GM12878 (cell line): ENCODE measurements around the gene KRT38. TPM values are rescaled to one million over a fixed set of nuclear protein-coding genes. Genes with fewer than 3 reads are reported as not detected.

Source experiments
- ATAC-seq: fragments of 200-7000 bp; cut with Tn5 transposase; 3 replicates; pipeline ENCODE4 v1.9.1; 2020; ENCODE audit warnings: mild to moderate bottlenecking, moderate library complexity
- BruUV-seq: library from RNA; stranded (reverse); fragments of 400-500 nt; replicated peaks from 2 replicates; lab custom pipeline; 2021; lab: Mats Ljungman, UMichigan
- CTCF ChIA-PET: fragments of 300-600 bp; sonication (Branson Sonifier 250); formaldehyde crosslinking; extraction: SDS; loops from one replicate; lab custom pipeline; 2021; ENCODE audit warnings: inconsistent platforms; lab: Yijun Ruan, JAX
- POLR2A ChIA-PET: fragments of 350-600 bp; formaldehyde crosslinking; extraction: SDS; loops from one replicate; lab custom pipeline; 2021; ENCODE audit warnings: inconsistent platforms; lab: Charles Lee
- RAD21 ChIA-PET: fragments of 300-600 bp; sonication (Branson Sonifier 250); formaldehyde crosslinking; loops from one replicate; lab custom pipeline; 2023; ENCODE audit warnings: antibody characterized with exemption; ENCODE audit not compliant: unreplicated experiment; lab: Charles Lee
- SMC1A ChIA-PET: fragments of 300-600 bp; sonication (Branson Sonifier 250); formaldehyde crosslinking; loops from one replicate; lab custom pipeline; 2023; ENCODE audit not compliant: unreplicated experiment, uncharacterized antibody; lab: Charles Lee
- DNase-seq: peaks from one replicate; pipeline ENCODE4 v3.0.0-alpha.2; 2011; ENCODE audit warnings: low read depth, low spot score
- FAIRE-seq: peaks from 3 replicates; lab custom pipeline; 2011; peaks lifted over from hg19 to GRCh38; lab: Jason Lieb, UNC
- H2AFZ ChIP-seq: 2 replicates; pipeline ENCODE4 v1.6.0; 2011; ENCODE audit warnings: low read depth, low read length, control low read depth; ENCODE audit not compliant: control insufficient read depth
- H3K27ac ChIP-seq: 2 replicates; pipeline ENCODE4 v1.5.1; 2011; ENCODE audit warnings: control low read depth; ENCODE audit not compliant: control insufficient read depth, insufficient read depth
- H3K27me3 ChIP-seq, 2 experiments: replicated peaks in 1 of 2; 2 replicates each; pipeline versions ENCODE4 v1.6.0 to v1.6.1; 2011; ENCODE audit warnings: low read length in 1 of 2; ENCODE audit not compliant: control insufficient read depth in 2 of 2, insufficient read depth in 2 of 2
- H3K36me3 ChIP-seq, 2 experiments: 2 replicates each; pipeline ENCODE4 v1.5.1; 2011; ENCODE audit warnings: low read length in 1 of 2; ENCODE audit not compliant: control insufficient read depth in 2 of 2, insufficient read depth in 2 of 2
- H3K4me1 ChIP-seq: 2 replicates; pipeline ENCODE4 v1.6.1; 2011; ENCODE audit warnings: mild to moderate bottlenecking, low read length, moderate library complexity, mixed read lengths; ENCODE audit not compliant: control insufficient read depth, insufficient read depth
- H3K4me2 ChIP-seq: 2 replicates; pipeline ENCODE4 v1.6.0; 2011; ENCODE audit warnings: control low read depth; ENCODE audit not compliant: control insufficient read depth, insufficient read depth
- H3K4me3 ChIP-seq: fragments of 200-600 bp; sonication (generic); 2 replicates; pipeline ENCODE4 v1.5.1; 2016
- H3K79me2 ChIP-seq: 2 replicates; pipeline ENCODE4 v1.6.0; 2011; ENCODE audit warnings: low read length; ENCODE audit not compliant: control insufficient read depth, insufficient read depth
- H3K9ac ChIP-seq: 2 replicates; pipeline ENCODE4 v1.8.0; 2011; ENCODE audit warnings: low read length, control low read depth, mixed read lengths; ENCODE audit not compliant: control insufficient read depth, insufficient read depth
- H3K9me3 ChIP-seq: replicated peaks from 3 replicates; pipeline ENCODE4 v1.5.1; 2011; ENCODE audit warnings: mild to moderate bottlenecking, low read length; ENCODE audit not compliant: control insufficient read depth, insufficient read depth
- H4K20me1 ChIP-seq: 2 replicates; pipeline ENCODE4 v1.6.0; 2011; ENCODE audit not compliant: control insufficient read depth, insufficient read depth
- JUND ChIP-seq: IDR thresholded peaks from 2 replicates; pipeline ENCODE4 v1.6.1; 2012; ENCODE audit warnings: low read depth, mild to moderate bottlenecking, low read length, improper control_type of control experiment, moderate library complexity
- KLF5 ChIP-seq: fragments of 450-650 bp; IDR thresholded peaks from 2 replicates; pipeline ENCODE4 v1.6.1; 2014; ENCODE audit warnings: mild to moderate bottlenecking; ENCODE audit not compliant: partially characterized antibody
- MTA2 ChIP-seq: fragments of 450-650 bp; IDR thresholded peaks from 2 replicates; pipeline ENCODE4 v1.6.1; 2016; ENCODE audit warnings: low read depth, mild to moderate bottlenecking, moderate library complexity
- MYC ChIP-seq: IDR thresholded peaks from 2 replicates; pipeline ENCODE4 v1.6.1; 2011; ENCODE audit warnings: mild to moderate bottlenecking, low read length, moderate library complexity, inconsistent platforms; ENCODE audit not compliant: insufficient read depth, insufficient replicate concordance, insufficient read length, severe bottlenecking
- SMAD5 ChIP-seq: IDR thresholded peaks from 2 replicates; pipeline ENCODE4 v1.6.1; 2016; ENCODE audit warnings: antibody characterized with exemption, low read depth
- SRF ChIP-seq, 2 experiments: IDR thresholded peaks; 2 replicates each; pipeline ENCODE4 v1.6.1; 2011; ENCODE audit warnings: low read depth in 2 of 2, low read length in 2 of 2, mild to moderate bottlenecking in 1 of 2, moderate library complexity in 1 of 2
- WGBS: methylation state at CpG from one replicate; pipeline ENCODE4 v1.1.6; 2016; ENCODE audit warnings: low lambda C conversion rate; ENCODE audit not compliant: insufficient replicate concordance, insufficient coverage; ENCODE audit errors: missing lambda C conversion rate; 5-methylcytosine and 5-hydroxymethylcytosine counted together
- in situ Hi-C: fragments of 300-500 bp; cut with MboI; formaldehyde crosslinking; loops from 9 replicates; pipeline ENCODE4 v1.14.3; 2018; ENCODE audit warnings: mixed read lengths
- intact Hi-C: fragments of 100-400 bp; cut with micrococcal nuclease; formaldehyde crosslinking; loops from one replicate; pipeline ENCODE4 v1.14.2; 2022; ENCODE audit not compliant: unreplicated experiment
- polyA plus RNA-seq, 11 experiments: library from polyadenylated mRNA; depleted of rRNA in 4 of 11; unstranded in 6 of 11; stranded (reverse) in 5 of 11; fragments of >200 nt; fragmentation: Nextera tagmentation in 4 of 11; fragmentation: Illumina TruSeq in 1 of 11; extraction: Ambion mirVana in 4 of 11; extraction: Trizol in 1 of 11; gene quantifications; 1 replicate in 1 of 11; 2 replicates in 10 of 11; pipeline versions ENCODE4 v1.2.1 to v1.2.3, GENCODE V29; 2011 to 2016; ENCODE audit warnings: inconsistent platforms in 2 of 11, missing spikeins in 2 of 11, low read depth in 1 of 11
- total RNA-seq, 4 experiments: library from RNA; depleted of rRNA in 3 of 4; stranded (reverse); fragments of >200 nt in 3 of 4; fragmentation: Illumina TruSeq in 1 of 4; extraction: Trizol in 1 of 4; gene quantifications; 2 replicates each; pipeline versions ENCODE4 v1.2.1 to v1.2.3, GENCODE V29; 2013 to 2021
- TF ChIP-seq, protein P1 (sequence below): IDR thresholded peaks from 2 replicates; pipeline ENCODE4 v1.6.1; 2011; ENCODE audit warnings: low read depth, low read length, improper control_type of control experiment, borderline replicate concordance
- TF ChIP-seq, protein P2 (sequence below): fragments of 450-650 bp; IDR thresholded peaks from 2 replicates; pipeline ENCODE4 v1.6.1; 2017; ENCODE audit warnings: mild to moderate bottlenecking, low read depth, inconsistent platforms; ENCODE audit not compliant: poor library complexity, severe bottlenecking

Gene KRT38
- total and polyA plus RNA-seq, 10 of the 15 experiments (the other 5 are each of a cell fraction or from before 2014, with no cell fraction given) = not detected

DNA sequence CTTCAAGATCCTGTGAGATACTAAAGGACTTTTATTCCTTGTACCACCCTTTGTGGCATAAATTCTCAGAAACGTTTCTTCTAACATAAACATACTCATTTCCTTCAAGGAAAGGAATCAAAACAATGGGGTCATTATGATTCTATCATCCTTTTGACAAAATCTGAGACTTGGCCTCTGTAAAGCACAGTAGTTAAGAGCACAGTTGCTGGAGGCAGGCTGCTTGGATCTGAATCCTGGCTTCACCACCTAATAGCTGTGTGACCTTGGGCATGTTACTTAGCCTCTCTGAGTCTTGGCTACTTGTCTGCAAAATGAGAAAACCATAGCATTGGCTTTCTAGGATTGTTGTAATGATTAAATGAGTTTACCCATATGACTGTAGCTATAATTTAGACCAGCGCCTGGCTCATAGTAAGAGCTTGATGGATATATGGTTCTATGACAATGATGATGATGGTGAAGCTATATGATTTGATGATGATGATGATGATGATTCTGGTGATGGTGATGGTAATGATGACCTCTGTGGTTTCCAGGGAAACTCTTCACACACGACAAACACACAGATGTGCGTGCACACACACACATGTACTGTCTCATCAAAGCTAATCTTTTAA lies 37.3 kb downstream of the KRT38 start:
- H3K9ac ChIP-seq = no peak overlapping the region
- no peak overlapping the region for H2AFZ ChIP-seq
- no peak overlapping the region for H3K27ac ChIP-seq
- H4K20me1 ChIP-seq = 0 out of 2 replicates have a peak, but pooled peaks cover 4% of the 10 kb centered on the region
- DNase-seq = no peak
- TF ChIP-seq MTA2 = no peak
- TF ChIP-seq, protein P1, sequence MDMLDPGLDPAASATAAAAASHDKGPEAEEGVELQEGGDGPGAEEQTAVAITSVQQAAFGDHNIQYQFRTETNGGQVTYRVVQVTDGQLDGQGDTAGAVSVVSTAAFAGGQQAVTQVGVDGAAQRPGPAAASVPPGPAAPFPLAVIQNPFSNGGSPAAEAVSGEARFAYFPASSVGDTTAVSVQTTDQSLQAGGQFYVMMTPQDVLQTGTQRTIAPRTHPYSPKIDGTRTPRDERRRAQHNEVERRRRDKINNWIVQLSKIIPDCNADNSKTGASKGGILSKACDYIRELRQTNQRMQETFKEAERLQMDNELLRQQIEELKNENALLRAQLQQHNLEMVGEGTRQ = no peak
- no peak for TF ChIP-seq SRF (IDR thresholded peaks at IDR 0.05; ENCODE audit: low read depth in 2 of 2, low read length in 2 of 2)
- TF ChIP-seq MYC = no peak
- no peak for TF ChIP-seq KLF5
- TF ChIP-seq, protein P2, sequence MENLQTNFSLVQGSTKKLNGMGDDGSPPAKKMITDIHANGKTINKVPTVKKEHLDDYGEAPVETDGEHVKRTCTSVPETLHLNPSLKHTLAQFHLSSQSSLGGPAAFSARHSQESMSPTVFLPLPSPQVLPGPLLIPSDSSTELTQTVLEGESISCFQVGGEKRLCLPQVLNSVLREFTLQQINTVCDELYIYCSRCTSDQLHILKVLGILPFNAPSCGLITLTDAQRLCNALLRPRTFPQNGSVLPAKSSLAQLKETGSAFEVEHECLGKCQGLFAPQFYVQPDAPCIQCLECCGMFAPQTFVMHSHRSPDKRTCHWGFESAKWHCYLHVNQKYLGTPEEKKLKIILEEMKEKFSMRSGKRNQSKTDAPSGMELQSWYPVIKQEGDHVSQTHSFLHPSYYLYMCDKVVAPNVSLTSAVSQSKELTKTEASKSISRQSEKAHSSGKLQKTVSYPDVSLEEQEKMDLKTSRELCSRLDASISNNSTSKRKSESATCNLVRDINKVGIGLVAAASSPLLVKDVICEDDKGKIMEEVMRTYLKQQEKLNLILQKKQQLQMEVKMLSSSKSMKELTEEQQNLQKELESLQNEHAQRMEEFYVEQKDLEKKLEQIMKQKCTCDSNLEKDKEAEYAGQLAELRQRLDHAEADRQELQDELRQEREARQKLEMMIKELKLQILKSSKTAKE = no peak
- TF ChIP-seq SMAD5 = no peak
- TF ChIP-seq JUND = no peak
- H3K27me3 ChIP-seq = 0 out of 4 replicates have a peak, but pooled peaks cover 0 to 3% of the 10 kb centered on the region in 2 experiments
- RAD21 ChIA-PET = no interaction called here
- no TSS peak for BruUV-seq
- SMC1A ChIA-PET = interaction anchor here (0.9 to 1.1 kb wide), 2 partner anchors 55 to 787 kb away, joined by 3 read pairs; no protein-coding TSS in a partner anchor
- 23% methylated on average over 4 of the region's 4 CpGs for WGBS
- POLR2A ChIA-PET = no interaction called here
- no peaks in the 10 kb centered on the region for H3K4me1 ChIP-seq
- H3K9me3 ChIP-seq = no peaks in the 10 kb centered on the region; the same call in 2 of the 3 replicates
- CTCF ChIA-PET = interaction anchor here (0.7 to 1.8 kb wide), 3 partner anchors 10 to 14 kb away, joined by 3 to 6 read pairs (median 3); no protein-coding TSS in a partner anchor
- no peak for FAIRE-seq
- no peak overlapping the region for H3K4me3 ChIP-seq
- H3K36me3 ChIP-seq = no peaks in the 10 kb centered on the region
- no peak overlapping the region for H3K4me2 ChIP-seq
- in situ Hi-C loops (no loop called here), intact Hi-C loops (no loop called here)
- ATAC-seq = no peak
- H3K79me2 ChIP-seq = no peaks in the 10 kb centered on the region
